ENCODE results near the gene VAPB. TPM values are rescaled to one million over a fixed set of nuclear protein-coding genes. Genes with fewer than 3 reads are reported as not detected.

Gene VAPB
- total and polyA plus RNA-seq, 8 donors = 36.3 to 52.9 (median 46.2) TPM

DNA sequence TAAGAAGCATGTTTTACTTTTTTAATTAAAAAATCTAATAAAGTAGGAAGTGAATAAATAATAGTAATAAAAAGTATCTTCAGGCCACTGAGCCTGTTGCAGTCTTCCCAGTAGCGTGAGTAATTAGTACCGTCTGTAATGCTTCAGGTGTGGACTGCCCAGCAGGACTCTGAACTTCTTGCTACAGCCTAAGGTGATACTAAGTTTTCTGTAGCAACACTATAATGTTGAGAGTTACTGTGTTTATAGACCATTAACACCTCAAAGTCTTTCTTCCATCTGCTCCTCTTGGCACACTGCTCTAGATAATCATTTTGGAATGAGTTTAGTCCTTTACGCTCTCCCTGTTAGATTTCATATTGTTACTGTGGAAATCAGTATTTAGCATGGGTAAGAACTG, 28.4 kb downstream of the VAPB start:
- Histone ChIP-seq H3K27ac (no peak overlapping the region), H3K36me3 (peaks cover 0 to 29% of the 10 kb centered on the region in 2 donors), H3K4me1 (peaks cover 0 to 21% of the 10 kb centered on the region in 2 donors), H3K9me3 (no peaks in the 10 kb centered on the region), H3K4me3 (no peak overlapping the region), H3K27me3 (no peaks in the 10 kb centered on the region)
- intact Hi-C loops (cut with DNase I) = no loop called here
- DNase-seq (no peak), ATAC-seq (no peak)
- TF ChIP-seq, protein P1, sequence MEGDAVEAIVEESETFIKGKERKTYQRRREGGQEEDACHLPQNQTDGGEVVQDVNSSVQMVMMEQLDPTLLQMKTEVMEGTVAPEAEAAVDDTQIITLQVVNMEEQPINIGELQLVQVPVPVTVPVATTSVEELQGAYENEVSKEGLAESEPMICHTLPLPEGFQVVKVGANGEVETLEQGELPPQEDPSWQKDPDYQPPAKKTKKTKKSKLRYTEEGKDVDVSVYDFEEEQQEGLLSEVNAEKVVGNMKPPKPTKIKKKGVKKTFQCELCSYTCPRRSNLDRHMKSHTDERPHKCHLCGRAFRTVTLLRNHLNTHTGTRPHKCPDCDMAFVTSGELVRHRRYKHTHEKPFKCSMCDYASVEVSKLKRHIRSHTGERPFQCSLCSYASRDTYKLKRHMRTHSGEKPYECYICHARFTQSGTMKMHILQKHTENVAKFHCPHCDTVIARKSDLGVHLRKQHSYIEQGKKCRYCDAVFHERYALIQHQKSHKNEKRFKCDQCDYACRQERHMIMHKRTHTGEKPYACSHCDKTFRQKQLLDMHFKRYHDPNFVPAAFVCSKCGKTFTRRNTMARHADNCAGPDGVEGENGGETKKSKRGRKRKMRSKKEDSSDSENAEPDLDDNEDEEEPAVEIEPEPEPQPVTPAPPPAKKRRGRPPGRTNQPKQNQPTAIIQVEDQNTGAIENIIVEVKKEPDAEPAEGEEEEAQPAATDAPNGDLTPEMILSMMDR (IDR thresholded peaks at IDR 0.05) = no peak

DNA sequence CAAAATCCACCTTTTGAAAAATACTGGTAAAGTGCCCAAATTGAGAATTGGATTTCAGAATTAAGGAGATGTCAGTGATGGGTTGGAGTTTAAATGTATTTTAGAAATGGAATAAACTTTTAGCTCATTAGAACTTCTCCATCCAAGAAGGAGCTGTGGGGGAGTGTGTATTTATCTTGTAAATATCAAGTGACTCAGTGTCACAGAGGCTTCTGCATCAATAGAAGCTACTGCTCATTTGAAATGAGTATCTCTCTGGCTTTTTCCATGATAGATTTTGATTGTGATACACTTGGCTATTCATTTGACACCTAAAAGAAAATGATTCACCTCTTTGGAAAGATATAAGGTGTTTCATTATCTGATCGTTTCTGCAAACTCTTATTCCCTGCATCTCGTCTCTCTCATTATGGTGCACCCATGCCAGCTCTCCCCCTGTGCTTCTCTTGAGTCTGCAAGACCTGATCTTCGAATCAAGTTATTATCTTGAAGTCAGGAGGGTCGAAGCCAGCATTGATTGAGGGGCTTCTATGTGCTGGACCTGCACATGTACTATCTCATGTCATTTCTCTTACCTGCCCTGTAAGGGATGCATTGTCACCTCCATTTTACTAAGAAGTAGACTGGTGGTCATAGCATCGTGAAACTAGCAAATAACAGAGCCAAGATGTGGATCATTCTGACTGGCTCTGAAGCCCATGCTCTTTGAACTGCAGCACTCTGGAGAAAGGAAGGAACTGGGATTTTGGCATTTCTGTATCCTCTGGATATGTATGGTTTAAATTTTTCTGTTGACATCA, 30.1 kb downstream of the VAPB start:
- ATAC-seq (no peak), DNase-seq (no peak)
- TF ChIP-seq, protein P1 (IDR thresholded peaks at IDR 0.05) = no peak
- Histone ChIP-seq H3K27me3 (no peaks in the 10 kb centered on the region), H3K9me3 (no peaks in the 10 kb centered on the region), H3K36me3 (peaks cover 0 to 29% of the 10 kb centered on the region in 2 donors), H3K27ac (no peak overlapping the region), H3K4me1 (peaks cover 0 to 21% of the 10 kb centered on the region in 2 donors), H3K4me3 (no peak overlapping the region)
- intact Hi-C loops (cut with DNase I) = no loop called here

DNA sequence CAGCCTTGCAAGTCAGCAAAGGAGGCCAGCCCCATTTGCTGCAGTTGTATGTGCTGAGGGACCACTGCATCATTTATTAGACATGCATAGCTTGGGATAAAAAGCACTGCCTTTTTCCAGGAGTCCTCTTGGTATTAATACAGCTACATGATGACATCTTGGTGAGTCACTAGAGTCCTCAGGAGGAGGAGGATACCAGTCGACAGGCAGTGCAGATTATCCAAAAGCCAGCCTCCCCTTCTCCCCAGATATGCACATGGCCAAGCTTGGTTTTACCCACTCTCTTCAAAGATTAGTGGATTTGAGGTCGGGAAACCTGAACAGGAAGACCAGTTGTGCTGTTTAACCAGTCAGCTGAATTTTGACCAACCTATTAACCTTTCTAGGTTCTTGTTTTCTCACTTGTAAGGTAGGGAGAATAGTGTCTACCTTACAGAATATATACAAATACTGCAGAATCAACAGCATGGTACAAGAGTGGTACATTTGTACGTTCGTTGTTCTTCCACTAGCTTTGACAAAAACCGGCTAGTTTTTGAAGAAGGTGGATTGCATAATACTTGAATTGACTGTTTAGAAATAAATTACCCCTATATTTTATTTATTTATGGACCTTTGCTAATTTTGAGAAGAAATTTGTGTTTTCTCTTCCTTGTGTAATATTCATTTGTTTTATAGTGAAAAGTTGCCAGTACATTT, 31.9 kb downstream of the VAPB start:
- H3K4me3 ChIP-seq = no peak overlapping the region
- H3K27ac ChIP-seq = no peak overlapping the region
- no peaks in the 10 kb centered on the region for H3K27me3 ChIP-seq
- TF ChIP-seq, protein P1 (IDR thresholded peaks at IDR 0.05) = no peak
- DNase-seq (no peak), ATAC-seq (peak; percentile 42)
- peaks cover 0 to 32% of the 10 kb centered on the region in 2 donors for H3K36me3 ChIP-seq
- no peaks in the 10 kb centered on the region for H3K9me3 ChIP-seq
- intact Hi-C loops (cut with DNase I) = no loop called here
- H3K4me1 ChIP-seq = peaks cover 0 to 10% of the 10 kb centered on the region in 2 donors

DNA sequence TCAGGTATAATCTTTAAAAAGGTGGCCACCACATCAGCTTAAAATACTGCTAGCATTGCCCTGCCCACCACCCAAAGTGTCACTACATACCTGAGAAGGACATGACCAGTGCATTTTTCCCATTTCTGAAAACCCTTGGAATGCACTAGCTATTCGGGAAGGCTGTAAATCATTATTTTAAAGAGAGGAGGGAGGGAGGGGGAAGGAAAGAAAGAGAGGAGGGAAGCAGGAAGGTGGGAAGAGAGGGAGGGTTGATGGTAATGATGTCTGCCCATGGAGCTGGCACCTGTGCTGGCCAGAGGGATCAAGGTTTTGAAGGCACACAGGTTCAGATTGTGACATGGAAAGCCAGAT, 32.4 kb downstream of the VAPB start:
- no peak for DNase-seq

More for the DNA sequence above, 32.4 kb downstream of the VAPB start:
- intact Hi-C loops (cut with DNase I) = no loop called here
- H3K4me3 ChIP-seq = no peak overlapping the region
- no peaks in the 10 kb centered on the region for H3K27me3 ChIP-seq
- peaks cover 0 to 5% of the 10 kb centered on the region in 2 donors for H3K4me1 ChIP-seq
- peaks cover 0 to 37% of the 10 kb centered on the region in 2 donors for H3K36me3 ChIP-seq
- no peaks in the 10 kb centered on the region for H3K9me3 ChIP-seq
- peak; percentile 45 for ATAC-seq
- TF ChIP-seq, protein P1 (IDR thresholded peaks at IDR 0.05) = no peak
- no peak overlapping the region for H3K27ac ChIP-seq

Measured in left lung (tissue), 10 donors.